H9 (cell line): ENCODE measurements around the gene DESI2. TPM values are rescaled to one million over a fixed set of nuclear protein-coding genes. Genes with fewer than 3 reads are reported as not detected.

Source experiments
- DNase-seq: peaks from one replicate; pipeline ENCODE4 v3.0.0-alpha.2; 2017
- H2AFZ ChIP-seq: one replicate; pipeline ENCODE4 v1.6.1; 2013; ENCODE audit warnings: mild to moderate bottlenecking, low read length, control low read depth, moderate library complexity
- H2AK5ac ChIP-seq: 2 replicates; pipeline ENCODE4 v1.6.1; 2013; ENCODE audit warnings: low read length, control low read depth, mixed read lengths; ENCODE audit not compliant: insufficient read length
- H2BK120ac ChIP-seq: one replicate; pipeline ENCODE4 v1.6.1; 2013; ENCODE audit warnings: low read depth, mild to moderate bottlenecking, low read length, control low read depth, inconsistent platforms; ENCODE audit not compliant: poor library complexity, severe bottlenecking
- H2BK12ac ChIP-seq: 2 replicates; pipeline ENCODE4 v1.6.1; 2013; ENCODE audit warnings: low read length, control low read depth, mixed read lengths, low read depth; ENCODE audit not compliant: insufficient read length
- H2BK15ac ChIP-seq: 2 replicates; pipeline ENCODE4 v1.6.1; 2013; ENCODE audit warnings: low read depth, low read length, control low read depth
- H2BK20ac ChIP-seq: one replicate; pipeline ENCODE4 v1.6.1; 2013; ENCODE audit warnings: low read depth, mild to moderate bottlenecking, low read length, control low read depth, inconsistent platforms; ENCODE audit not compliant: poor library complexity, severe bottlenecking
- H2BK5ac ChIP-seq: 2 replicates; pipeline ENCODE4 v1.6.1; 2013; ENCODE audit warnings: low read length, control low read depth, mixed read lengths; ENCODE audit not compliant: insufficient read length
- H3K14ac ChIP-seq: 2 replicates; pipeline ENCODE4 v1.6.1; 2013; ENCODE audit warnings: low read length, control low read depth; ENCODE audit not compliant: insufficient read depth
- H3K18ac ChIP-seq: 2 replicates; pipeline ENCODE4 v1.6.1; 2013; ENCODE audit warnings: low read depth, mild to moderate bottlenecking, mixed read lengths, low read length, control low read depth; ENCODE audit not compliant: insufficient read length
- H3K23ac ChIP-seq: 2 replicates; pipeline ENCODE4 v1.6.1; 2013; ENCODE audit warnings: low read length, control low read depth, mixed read lengths, low read depth; ENCODE audit not compliant: insufficient read length
- H3K23me2 ChIP-seq: 2 replicates; pipeline ENCODE4 v1.6.1; 2013; ENCODE audit warnings: low read depth, mild to moderate bottlenecking, mixed read lengths, low read length, control low read depth; ENCODE audit not compliant: insufficient read length, poor library complexity, severe bottlenecking
- H3K27ac ChIP-seq: 2 replicates; pipeline ENCODE4 v1.5.1; 2013; ENCODE audit warnings: low read length, control low read depth, mixed read lengths, low read depth; ENCODE audit not compliant: insufficient read length
- H3K27me3 ChIP-seq: 2 replicates; pipeline ENCODE4 v1.6.1; 2013; ENCODE audit warnings: low read length, control low read depth, inconsistent platforms; ENCODE audit not compliant: insufficient read depth
- H3K4ac ChIP-seq: 2 replicates; pipeline ENCODE4 v1.6.1; 2013; ENCODE audit warnings: low read depth, mild to moderate bottlenecking, control low read depth, inconsistent platforms, low read length, moderate library complexity
- H3K4me1 ChIP-seq: 2 replicates; pipeline ENCODE4 v1.6.1; 2013; ENCODE audit warnings: low read length, control low read depth, inconsistent platforms; ENCODE audit not compliant: insufficient read depth
- H3K4me2 ChIP-seq: 2 replicates; pipeline ENCODE4 v1.6.1; 2013; ENCODE audit warnings: low read length, control low read depth, mixed read lengths; ENCODE audit not compliant: insufficient read length, insufficient read depth
- H3K56ac ChIP-seq: 2 replicates; pipeline ENCODE4 v1.6.1; 2013; ENCODE audit warnings: low read depth, mild to moderate bottlenecking, mixed read lengths, low read length, control low read depth; ENCODE audit not compliant: insufficient read length
- H3K79me1 ChIP-seq: 2 replicates; pipeline ENCODE4 v1.6.1; 2013; ENCODE audit warnings: low read depth, mild to moderate bottlenecking, moderate library complexity, low read length, control low read depth, inconsistent platforms; ENCODE audit not compliant: insufficient read depth, poor library complexity, severe bottlenecking
- H3K79me2 ChIP-seq: 2 replicates; pipeline ENCODE4 v1.6.1; 2013; ENCODE audit warnings: low read length, control low read depth, inconsistent platforms; ENCODE audit not compliant: insufficient read depth
- H3K9ac ChIP-seq: 2 replicates; pipeline ENCODE4 v1.6.1; 2013; ENCODE audit warnings: low read length, control low read depth, mixed read lengths; ENCODE audit not compliant: insufficient read length; ENCODE audit errors: extremely low read depth
- H3K9me3 ChIP-seq: one replicate; pipeline ENCODE4 v1.6.1; 2013; ENCODE audit warnings: low read depth, low read length, inconsistent platforms; ENCODE audit not compliant: control insufficient read depth
- H3T11ph ChIP-seq: one replicate; pipeline ENCODE4 v1.6.1; 2013; ENCODE audit warnings: mild to moderate bottlenecking, low read length, control low read depth, inconsistent platforms
- H4K20me1 ChIP-seq: one replicate; pipeline ENCODE4 v1.6.1; 2013; ENCODE audit not compliant: control insufficient read depth, insufficient read length, insufficient read depth
- H4K5ac ChIP-seq: 2 replicates; pipeline ENCODE4 v1.6.1; 2013; ENCODE audit warnings: low read depth, mild to moderate bottlenecking, mixed read lengths, low read length, control low read depth; ENCODE audit not compliant: insufficient read length
- H4K8ac ChIP-seq: replicated peaks from 2 replicates; pipeline ENCODE4 v1.6.1; 2013; ENCODE audit warnings: low read length, control low read depth, mixed read lengths, low read depth; ENCODE audit not compliant: insufficient read length
- H4K91ac ChIP-seq: 2 replicates; pipeline ENCODE4 v1.6.1; 2013; ENCODE audit warnings: low read depth, mild to moderate bottlenecking, moderate library complexity, mixed read lengths, low read length, control low read depth; ENCODE audit not compliant: insufficient read length
- H3K27ac Mint-ChIP-seq, 3 experiments: 2 replicates in 2 of 3; 3 replicates in 1 of 3; pipeline ENCODE4 v1.8.0; 2020 to 2021; ENCODE audit warnings: mixed read lengths in 3 of 3, mild to moderate bottlenecking in 1 of 3, moderate library complexity in 1 of 3
- H3K27me3 Mint-ChIP-seq: 2 replicates; pipeline ENCODE4 v1.8.0; 2021; ENCODE audit warnings: low read depth, mild to moderate bottlenecking, moderate library complexity, mixed read lengths
- H3K36me3 Mint-ChIP-seq, 3 experiments: 2 replicates in 2 of 3; 3 replicates in 1 of 3; pipeline ENCODE4 v1.8.0; 2020 to 2021; ENCODE audit warnings: low read depth in 3 of 3, mixed read lengths in 3 of 3; ENCODE audit not compliant: insufficient read depth in 1 of 3
- H3K4me1 Mint-ChIP-seq, 2 experiments: 2 replicates each; pipeline ENCODE4 v1.8.0; 2020; ENCODE audit warnings: mixed read lengths in 2 of 2
- H3K4me3 Mint-ChIP-seq, 2 experiments: 2 replicates in 1 of 2; 3 replicates in 1 of 2; pipeline ENCODE4 v1.8.0; 2020 to 2021; ENCODE audit warnings: mild to moderate bottlenecking in 2 of 2, mixed read lengths in 2 of 2, moderate library complexity in 1 of 2
- H3K9me3 Mint-ChIP-seq, 2 experiments: 2 replicates in 1 of 2; 3 replicates in 1 of 2; pipeline ENCODE4 v1.8.0; 2020; ENCODE audit warnings: mild to moderate bottlenecking in 2 of 2, mixed read lengths in 2 of 2, moderate library complexity in 1 of 2
- CTCF ChIP-seq: fragments of 200-600 bp; sonication (generic); conservative IDR thresholded peaks from 3 replicates; pipeline ENCODE4 v1.8.0; 2021; ENCODE audit warnings: antibody characterized with exemption, mild to moderate bottlenecking
- WGBS: extraction: QIAGEN DNeasy Blood & Tissue Kit; methylation state at CpG from one replicate; pipeline ENCODE4 v1.1.7; 2013; ENCODE audit warnings: missing lambda C conversion rate, low lambda C conversion rate, mixed read lengths; ENCODE audit not compliant: insufficient read length; ENCODE audit errors: extremely low coverage; 5-methylcytosine and 5-hydroxymethylcytosine counted together
- total RNA-seq: library from RNA; stranded (reverse); gene quantifications from 2 replicates; pipeline ENCODE4 v1.2.1, GENCODE V29; 2021

The DESI2 gene
- total RNA-seq, 1 experiment from 2014 or later, result 89.9 TPM

GRCh38 chr1:244642988-244643387 is 9.9 kb upstream of the DESI2 start:
- Histone ChIP-seq H3K18ac (no peak overlapping the region), H3K14ac (no peak overlapping the region), H4K20me1 (no peaks in the 10 kb centered on the region), H2BK15ac (no peak overlapping the region), H3K79me2 (no peaks in the 10 kb centered on the region), H3K9ac (no peak overlapping the region), H2BK120ac (no peak overlapping the region), H3K79me1 (no peaks in the 10 kb centered on the region), H3K4me1 (no peaks in the 10 kb centered on the region), H4K91ac (no peak overlapping the region), H3K4ac (no peak overlapping the region), H3K27ac (no peak overlapping the region), H3T11ph (no peak overlapping the region), H2BK20ac (no peak overlapping the region), H2BK12ac (no peak overlapping the region), H3K56ac (no peak overlapping the region), H2AK5ac (no peak overlapping the region), H2AFZ (no peak overlapping the region), H3K27me3 (no peaks in the 10 kb centered on the region), H3K23ac (no peak overlapping the region), H2BK5ac (no peak overlapping the region), H3K9me3 (no peaks in the 10 kb centered on the region), H3K23me2 (no peaks in the 10 kb centered on the region), H4K8ac (no peak overlapping the region), H4K5ac (no peak overlapping the region), H3K4me2 (no peak overlapping the region)
- Mint-ChIP-seq H3K27me3 (peaks cover 4% of the 10 kb centered on the region), H3K27ac (no peak overlapping the region), H3K4me3 (no peak overlapping the region), H3K4me1 (peaks cover 6 to 8% of the 10 kb centered on the region in 2 experiments), H3K36me3 (peaks cover 8 to 19% (median 13%) of the 10 kb centered on the region in 3 experiments; a peak in 6 of 7 replicates), H3K9me3 (peaks cover 10 to 23% of the 10 kb centered on the region in 2 experiments)
- no peak for DNase-seq
- TF ChIP-seq CTCF, result no peak
- no CpG with 5 or more reads among the region's 14 CpGs for WGBS
